22Rv1 (cell line): ENCODE data around the gene HEY2.

Experiments
- CTCF ChIP-seq: fragments of 450-650 bp; IDR thresholded peaks from 2 replicates; pipeline ENCODE4 v1.5.1; 2017; ENCODE audit warnings: mild to moderate bottlenecking
- ZFX ChIP-seq: fragments of 450-650 bp; IDR thresholded peaks from 2 replicates; pipeline ENCODE4 v1.6.1; 2017; ENCODE audit warnings: antibody characterized with exemption, borderline replicate concordance

DNA sequence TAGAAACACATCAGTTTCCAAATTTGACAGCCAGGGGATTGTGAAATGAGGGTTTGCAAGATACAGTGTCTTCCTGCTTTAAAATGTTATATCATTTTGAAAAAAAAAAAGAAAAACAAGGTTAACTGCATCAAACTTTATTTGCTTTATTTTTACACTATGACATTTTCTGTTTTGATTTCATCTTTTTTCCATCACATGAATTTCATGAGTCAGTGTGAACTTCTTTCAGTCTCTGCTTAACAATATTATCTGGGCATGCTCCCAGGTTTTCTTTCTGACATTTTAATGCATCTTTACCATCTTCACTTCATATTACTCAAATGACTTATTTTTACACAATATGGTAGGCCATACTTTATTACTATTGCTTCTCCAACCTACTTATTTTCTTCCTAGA lies 43.2 kb downstream of the HEY2 start:
- TF ChIP-seq CTCF = no peak
- TF ChIP-seq ZFX = no peak
